Parathyroid adenoma (tissue), 2 donors: ENCODE data around the gene PIK3R3.

ENCODE experiments used
- H2AFZ ChIP-seq: fragments of 300-600 bp; sonication (generic); one replicate; pipeline ENCODE4 v1.7.0; 2017; ENCODE audit warnings: antibody characterized with exemption, mild to moderate bottlenecking
- H3K27ac ChIP-seq: fragments of 300-600 bp; sonication (generic); one replicate; pipeline ENCODE4 v1.7.0; 2017
- H3K27me3 ChIP-seq: fragments of 300-600 bp; sonication (generic); one replicate; pipeline ENCODE4 v1.7.0; 2017; ENCODE audit warnings: low read length; ENCODE audit not compliant: control insufficient read depth, insufficient read depth
- H3K36me3 ChIP-seq: fragments of 300-600 bp; sonication (generic); one replicate; pipeline ENCODE4 v1.7.0; 2017; ENCODE audit warnings: low read length; ENCODE audit not compliant: control insufficient read depth, insufficient read depth
- H3K4me1 ChIP-seq: fragments of 300-600 bp; sonication (generic); one replicate; pipeline ENCODE4 v1.7.0; 2017; ENCODE audit warnings: control low read depth
- H3K4me2 ChIP-seq: fragments of 300-600 bp; sonication (generic); one replicate; pipeline ENCODE4 v1.7.0; 2017; ENCODE audit warnings: low read length
- H3K4me3 ChIP-seq: fragments of 300-600 bp; sonication (generic); one replicate; pipeline ENCODE4 v1.7.0; 2017; ENCODE audit warnings: low read depth, low read length
- H3K79me2 ChIP-seq: fragments of 300-600 bp; sonication (generic); one replicate; pipeline ENCODE4 v1.7.0; 2017; ENCODE audit warnings: control low read depth
- H3K9ac ChIP-seq: fragments of 300-600 bp; sonication (generic); one replicate; pipeline ENCODE4 v1.7.0; 2017; ENCODE audit warnings: mild to moderate bottlenecking
- H3K9me3 ChIP-seq: fragments of 300-600 bp; sonication (generic); one replicate; pipeline ENCODE4 v1.7.0; 2017; ENCODE audit warnings: low read length; ENCODE audit not compliant: control insufficient read depth
- TF ChIP-seq, protein P1 (sequence below): fragments of 300-600 bp; sonication (generic); IDR thresholded peaks from one replicate; pipeline ENCODE4 v1.7.0; 2017; ENCODE audit warnings: antibody characterized with exemption, mild to moderate bottlenecking
- donor health status: primary hyperparathyroidism.

PIK3R3 gene

DNA sequence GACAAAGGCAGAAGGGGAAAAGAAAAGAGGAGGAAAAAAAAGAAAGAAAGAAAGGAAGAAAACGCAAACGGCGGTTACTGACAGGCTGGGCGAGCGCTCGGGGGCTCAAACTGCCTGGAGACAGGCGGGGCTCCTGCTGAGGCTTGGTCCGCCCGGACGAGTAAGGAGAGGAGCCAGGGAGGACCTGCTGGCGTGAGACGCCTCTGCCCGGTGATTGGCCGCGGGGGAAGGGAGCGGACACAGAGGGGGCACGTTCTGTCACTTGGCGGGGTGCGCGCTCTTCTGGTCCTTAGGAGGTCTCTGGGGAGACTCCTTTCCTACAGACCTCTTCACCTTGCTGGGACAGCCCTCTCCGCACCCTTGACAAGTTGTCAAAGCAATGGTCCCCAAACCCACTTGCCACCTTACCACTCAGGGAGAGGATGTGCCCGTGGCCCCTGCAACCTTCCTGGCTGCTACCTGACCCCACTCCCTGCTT is 791 bp upstream of the PIK3R3 start:
- Histone ChIP-seq H3K27me3 (no peaks in the 10 kb centered on the region), H3K79me2 (no peaks in the 10 kb centered on the region), H2AFZ (peak overlapping the region; percentile 80), H3K4me3 (peak overlapping the region; percentile 80), H3K27ac (peak overlapping the region; percentile 99), H3K9ac (no peak overlapping the region), H3K9me3 (no peaks in the 10 kb centered on the region), H3K36me3 (no peaks in the 10 kb centered on the region), H3K4me2 (peak overlapping the region; percentile 78), H3K4me1 (no peaks in the 10 kb centered on the region)
- TF ChIP-seq, protein P1, sequence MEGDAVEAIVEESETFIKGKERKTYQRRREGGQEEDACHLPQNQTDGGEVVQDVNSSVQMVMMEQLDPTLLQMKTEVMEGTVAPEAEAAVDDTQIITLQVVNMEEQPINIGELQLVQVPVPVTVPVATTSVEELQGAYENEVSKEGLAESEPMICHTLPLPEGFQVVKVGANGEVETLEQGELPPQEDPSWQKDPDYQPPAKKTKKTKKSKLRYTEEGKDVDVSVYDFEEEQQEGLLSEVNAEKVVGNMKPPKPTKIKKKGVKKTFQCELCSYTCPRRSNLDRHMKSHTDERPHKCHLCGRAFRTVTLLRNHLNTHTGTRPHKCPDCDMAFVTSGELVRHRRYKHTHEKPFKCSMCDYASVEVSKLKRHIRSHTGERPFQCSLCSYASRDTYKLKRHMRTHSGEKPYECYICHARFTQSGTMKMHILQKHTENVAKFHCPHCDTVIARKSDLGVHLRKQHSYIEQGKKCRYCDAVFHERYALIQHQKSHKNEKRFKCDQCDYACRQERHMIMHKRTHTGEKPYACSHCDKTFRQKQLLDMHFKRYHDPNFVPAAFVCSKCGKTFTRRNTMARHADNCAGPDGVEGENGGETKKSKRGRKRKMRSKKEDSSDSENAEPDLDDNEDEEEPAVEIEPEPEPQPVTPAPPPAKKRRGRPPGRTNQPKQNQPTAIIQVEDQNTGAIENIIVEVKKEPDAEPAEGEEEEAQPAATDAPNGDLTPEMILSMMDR, result no peak

DNA sequence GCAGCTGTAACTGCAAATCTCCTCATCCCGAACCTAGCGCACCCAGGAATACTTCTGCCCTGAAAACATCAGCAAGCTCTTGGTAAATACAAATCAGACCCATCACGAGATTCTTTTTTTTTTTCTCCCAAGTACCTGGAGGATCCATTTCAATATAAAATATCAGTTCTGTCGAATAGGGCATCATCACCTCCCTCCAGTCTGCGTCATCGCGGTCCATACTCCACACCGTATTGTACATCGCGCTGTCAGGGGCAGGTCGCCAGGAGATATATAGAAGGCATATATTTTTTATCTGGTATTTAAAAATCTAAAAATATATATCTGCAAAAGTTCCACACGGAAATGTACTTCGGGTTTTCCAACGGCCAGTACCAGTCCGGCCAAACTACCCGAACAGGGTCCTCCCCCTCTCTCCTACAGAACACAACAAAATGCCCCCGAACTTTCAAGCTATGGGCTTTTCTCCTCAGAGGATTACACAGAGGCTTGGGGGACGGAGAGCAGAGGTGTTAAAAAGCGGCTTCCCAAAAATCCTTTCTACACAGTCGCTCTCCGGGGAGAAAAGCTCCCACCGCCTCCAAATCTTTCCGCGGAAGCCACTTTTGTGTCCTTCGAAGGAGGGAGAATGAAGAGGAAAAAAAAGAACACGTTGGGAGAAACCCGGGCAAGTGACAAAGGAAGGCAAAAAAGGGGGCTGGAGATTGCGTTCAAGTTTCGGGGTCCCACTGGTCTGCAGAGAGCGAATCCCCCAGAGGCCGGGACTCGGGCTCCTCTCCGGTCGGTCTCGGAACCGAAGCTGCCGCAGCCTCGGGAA is 509 bp downstream of the PIK3R3 start:
- Histone ChIP-seq H3K79me2 (no peaks in the 10 kb centered on the region), H3K9me3 (no peaks in the 10 kb centered on the region), H3K4me1 (no peaks in the 10 kb centered on the region), H3K27ac (peak overlapping the region; percentile 99), H3K9ac (peak overlapping the region; percentile 46), H2AFZ (peak overlapping the region; percentile 95), H3K4me3 (peak overlapping the region; percentile 80), H3K36me3 (no peaks in the 10 kb centered on the region), H3K27me3 (no peaks in the 10 kb centered on the region), H3K4me2 (peak overlapping the region; percentile 98)
- TF ChIP-seq, protein P1, result no peak

DNA sequence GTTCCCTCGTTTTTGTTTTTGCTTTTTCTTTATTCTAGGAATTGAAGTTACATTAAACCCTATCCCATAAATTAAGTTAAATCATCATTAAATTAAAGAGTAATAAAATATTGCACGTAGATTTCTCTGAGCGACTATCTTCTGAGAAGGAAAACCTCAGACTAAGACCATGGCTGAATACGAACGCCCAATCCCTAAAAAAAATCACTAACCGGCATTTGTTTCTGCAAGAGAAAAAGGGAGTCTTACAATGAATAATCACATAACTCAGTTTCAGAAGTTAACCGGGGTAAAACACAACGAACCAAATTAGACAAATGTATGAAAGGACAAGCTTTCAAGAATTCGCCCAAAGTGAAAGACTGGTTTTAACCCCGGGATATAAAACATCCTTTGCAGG is 1.3 kb downstream of the PIK3R3 start:
- Histone ChIP-seq H3K4me2 (peak overlapping the region; percentile 55), H2AFZ (peak overlapping the region; percentile 42), H3K79me2 (no peaks in the 10 kb centered on the region), H3K27ac (no peak overlapping the region), H3K4me3 (peak overlapping the region; percentile 42), H3K4me1 (no peaks in the 10 kb centered on the region), H3K9ac (no peak overlapping the region), H3K36me3 (no peaks in the 10 kb centered on the region), H3K9me3 (no peaks in the 10 kb centered on the region), H3K27me3 (no peaks in the 10 kb centered on the region)
- TF ChIP-seq, protein P1, result no peak

DNA sequence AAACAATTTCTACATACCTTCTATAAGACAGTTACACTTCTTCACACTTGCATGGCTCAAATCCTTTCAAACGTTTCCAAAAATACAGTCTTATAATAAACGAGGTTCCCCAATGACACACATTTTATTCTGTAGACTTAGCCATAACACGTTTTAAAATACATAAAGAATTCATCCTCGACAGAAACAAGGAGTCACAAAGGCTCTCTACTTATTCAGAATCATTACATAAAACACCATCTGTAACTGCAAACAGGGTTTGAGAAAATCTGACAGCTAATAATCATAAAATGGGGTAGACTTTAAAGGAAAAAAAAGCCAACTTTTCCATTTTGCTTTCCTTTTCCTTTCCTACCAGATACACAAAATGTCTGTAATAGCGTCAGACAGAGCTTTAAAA is 1.8 kb downstream of the PIK3R3 start:
- TF ChIP-seq, protein P1, result no peak
- Histone ChIP-seq H3K4me2 (peak overlapping the region; percentile 25), H3K36me3 (no peaks in the 10 kb centered on the region), H3K9me3 (no peaks in the 10 kb centered on the region), H3K27me3 (no peaks in the 10 kb centered on the region), H3K4me1 (no peaks in the 10 kb centered on the region), H3K79me2 (no peaks in the 10 kb centered on the region), H3K27ac (no peak overlapping the region), H2AFZ (peak overlapping the region; percentile 35), H3K9ac (no peak overlapping the region), H3K4me3 (peak overlapping the region; percentile 42)

DNA sequence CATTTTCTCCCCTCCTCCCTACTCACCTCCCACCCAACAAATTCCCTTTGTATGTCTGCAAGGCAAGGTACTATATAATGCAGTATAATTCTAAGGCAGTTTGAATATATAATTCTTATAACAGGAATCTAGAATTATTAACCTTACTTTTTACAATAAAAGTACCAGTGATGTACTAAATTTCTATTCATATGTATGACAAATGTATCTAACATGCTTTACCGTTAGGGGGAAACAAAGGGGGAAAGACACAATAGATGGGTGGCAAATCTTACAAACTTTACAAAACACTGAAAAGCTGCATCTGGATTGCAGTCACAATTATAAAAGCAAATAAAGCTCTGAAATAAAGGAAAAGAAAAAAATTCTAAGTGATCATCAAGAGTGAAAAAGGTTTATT is 2.3 kb downstream of the PIK3R3 start:
- H2AFZ ChIP-seq, result no peak overlapping the region
- no peak overlapping the region for H3K27ac ChIP-seq
- peak overlapping the region; percentile 42 for H3K4me3 ChIP-seq

More for the DNA sequence above, 2.3 kb downstream of the PIK3R3 start:
- no peaks in the 10 kb centered on the region for H3K27me3 ChIP-seq
- H3K4me1 ChIP-seq, result no peaks in the 10 kb centered on the region
- no peak overlapping the region for H3K9ac ChIP-seq
- no peaks in the 10 kb centered on the region for H3K9me3 ChIP-seq
- no peaks in the 10 kb centered on the region for H3K36me3 ChIP-seq
- no peak overlapping the region for H3K4me2 ChIP-seq
- no peaks in the 10 kb centered on the region for H3K79me2 ChIP-seq
- TF ChIP-seq, protein P1, result no peak
